Neutrophil (primary cell): Measurements from ENCODE around the gene ERC2.

Experiments
- H3K27ac ChIP-seq: fragments of 200-600 bp; sonication (generic); 2 replicates; pipeline ENCODE4 v1.5.1; 2016; ENCODE audit warnings: mild to moderate bottlenecking, moderate library complexity
- H3K27me3 ChIP-seq: fragments of 200-600 bp; sonication (generic); 2 replicates; pipeline ENCODE4 v1.6.0; 2016; ENCODE audit warnings: mild to moderate bottlenecking
- H3K36me3 ChIP-seq: fragments of 200-600 bp; sonication (generic); 2 replicates; pipeline ENCODE4 v1.5.1; 2017
- H3K4me1 ChIP-seq, 2 experiments: fragments of 200-600 bp in 1 of 2; sonication (generic) in 1 of 2; 1 replicate in 1 of 2; 2 replicates in 1 of 2; pipeline versions ENCODE4 v1.5.1 to v1.6.1; 2013 to 2016; ENCODE audit warnings: low read depth in 1 of 2, low read length in 1 of 2, mild to moderate bottlenecking in 1 of 2, moderate library complexity in 1 of 2; ENCODE audit not compliant: control insufficient read depth in 1 of 2, insufficient read depth in 1 of 2
- H3K4me3 ChIP-seq, 2 experiments: fragments of 200-600 bp in 1 of 2; sonication (generic) in 1 of 2; 1 replicate in 1 of 2; 2 replicates in 1 of 2; pipeline ENCODE4 v1.5.1; 2013 to 2016; ENCODE audit warnings: low read depth in 1 of 2, low read length in 1 of 2, mild to moderate bottlenecking in 1 of 2, moderate library complexity in 1 of 2
- H3K9me3 ChIP-seq: fragments of 200-600 bp; sonication (generic); 2 replicates; pipeline ENCODE4 v1.5.1; 2016
- CTCF ChIP-seq: fragments of 200-600 bp; sonication (generic); IDR thresholded peaks from 2 replicates; pipeline ENCODE4 v1.5.1; 2016; ENCODE audit warnings: antibody characterized with exemption

ERC2 gene

GRCh38 chr3:56424885-56425284 is 43.4 kb downstream of the ERC2 start:
- Histone ChIP-seq H3K4me3 (no peak overlapping the region), H3K9me3 (no peaks in the 10 kb centered on the region), H3K27ac (no peak overlapping the region), H3K36me3 (no peaks in the 10 kb centered on the region), H3K27me3 (no peaks in the 10 kb centered on the region), H3K4me1 (no peaks in the 10 kb centered on the region)
- no peak for TF ChIP-seq CTCF

GRCh38 chr3:56424336-56424735 is 43.9 kb downstream of the ERC2 start:
- H3K4me1 ChIP-seq: no peaks in the 10 kb centered on the region
- H3K27me3 ChIP-seq: no peaks in the 10 kb centered on the region
- H3K27ac ChIP-seq: no peak overlapping the region
- no peaks in the 10 kb centered on the region for H3K9me3 ChIP-seq
- H3K4me3 ChIP-seq: no peak overlapping the region
- no peaks in the 10 kb centered on the region for H3K36me3 ChIP-seq
- TF ChIP-seq CTCF: no peak

GRCh38 chr3:56423661-56424099 is 44.6 kb downstream of the ERC2 start:
- no peaks in the 10 kb centered on the region for H3K36me3 ChIP-seq

GRCh38 chr3:56422316-56422715 is 46.0 kb downstream of the ERC2 start:
- no peaks in the 10 kb centered on the region for H3K36me3 ChIP-seq

More at GRCh38 chr3:56423661-56424099, 44.6 kb downstream of the ERC2 start:
- Histone ChIP-seq H3K27ac (no peak overlapping the region), H3K4me1 (no peaks in the 10 kb centered on the region), H3K27me3 (no peaks in the 10 kb centered on the region), H3K4me3 (no peak overlapping the region), H3K9me3 (no peaks in the 10 kb centered on the region)
- TF ChIP-seq CTCF: no peak

GRCh38 chr3:56421205-56421604 is 47.1 kb downstream of the ERC2 start:
- Histone ChIP-seq H3K27me3 (no peaks in the 10 kb centered on the region), H3K9me3 (no peaks in the 10 kb centered on the region), H3K27ac (no peak overlapping the region), H3K4me1 (no peaks in the 10 kb centered on the region), H3K4me3 (no peak overlapping the region), H3K36me3 (no peaks in the 10 kb centered on the region)
- no peak for TF ChIP-seq CTCF

More at GRCh38 chr3:56422316-56422715, 46.0 kb downstream of the ERC2 start:
- Histone ChIP-seq H3K27ac (no peak overlapping the region), H3K9me3 (no peaks in the 10 kb centered on the region), H3K4me3 (no peak overlapping the region), H3K4me1 (no peaks in the 10 kb centered on the region), H3K27me3 (no peaks in the 10 kb centered on the region)
- no peak for TF ChIP-seq CTCF

- H3K4me3 ChIP-seq: no peak overlapping the region
- no peak for TF ChIP-seq CTCF
- no peaks in the 10 kb centered on the region for H3K27me3 ChIP-seq
- no peak overlapping the region for H3K27ac ChIP-seq
- no peaks in the 10 kb centered on the region for H3K9me3 ChIP-seq
- H3K4me1 ChIP-seq: no peaks in the 10 kb centered on the region
- H3K36me3 ChIP-seq: no peaks in the 10 kb centered on the region
These were observed 52.6 kb downstream of the ERC2 start for GRCh38 chr3:56415652-56416051.
